HepG2 (cell line): ENCODE results near the gene RNF208. TPM values are rescaled to one million over a fixed set of nuclear protein-coding genes. Genes with fewer than 3 reads are reported as not detected.

ENCODE experiments used
- CSRNP1 ChIP-seq: sonication (generic); formaldehyde crosslinking; IDR thresholded peaks from 2 replicates; pipeline ENCODE4 v1.8.1; 2023; ENCODE audit warnings: mild to moderate bottlenecking, missing genetic modification reagents
- ETS1 ChIP-seq: sonication (generic); formaldehyde crosslinking; IDR thresholded peaks from 2 replicates; pipeline ENCODE4 v1.4.0; 2020; ENCODE audit warnings: missing genetic modification reagents
- GRHL1 ChIP-seq: sonication (generic); formaldehyde crosslinking; conservative IDR thresholded peaks from 2 replicates; pipeline ENCODE4 v1.8.0; 2022; ENCODE audit warnings: missing genetic modification reagents
- JARID2 ChIP-seq: sonication (generic); formaldehyde crosslinking; IDR thresholded peaks from 2 replicates; pipeline ENCODE4 v1.8.1; 2023; ENCODE audit warnings: missing genetic modification reagents, inconsistent platforms; ENCODE audit not compliant: insufficient replicate concordance
- KMT2A ChIP-seq: sonication (generic); formaldehyde crosslinking; IDR thresholded peaks from 2 replicates; pipeline ENCODE4 v1.4.0; 2020; ENCODE audit warnings: missing genetic modification reagents
- MEIS2 ChIP-seq: sonication (generic); formaldehyde crosslinking; IDR thresholded peaks from 2 replicates; pipeline ENCODE4 v1.9.0; 2021; ENCODE audit warnings: mild to moderate bottlenecking, missing genetic modification reagents
- MXD3 ChIP-seq: IDR thresholded peaks from 2 replicates; pipeline ENCODE4 v1.6.1; 2016; ENCODE audit warnings: mild to moderate bottlenecking, missing biosample characterization, missing genetic modification reagents
- RBM39 ChIP-seq: fragments of 200-400 bp; formaldehyde crosslinking; IDR thresholded peaks from one replicate; pipeline ENCODE4 v1.6.1; 2018; ENCODE audit warnings: antibody characterized with exemption, mild to moderate bottlenecking, low read depth, low read length; ENCODE audit not compliant: poor library complexity, severe bottlenecking
- RERE ChIP-seq: IDR thresholded peaks from 2 replicates; pipeline ENCODE4 v1.6.1; 2016; ENCODE audit warnings: low read depth, missing genetic modification reagents, missing compliant biosample characterization
- SMARCC2 ChIP-seq: fragments of 450-650 bp; IDR thresholded peaks from 2 replicates; pipeline ENCODE4 v1.6.1; 2017; ENCODE audit warnings: antibody characterized with exemption, mild to moderate bottlenecking
- SMC3 ChIP-seq: IDR thresholded peaks from 2 replicates; pipeline ENCODE4 v1.6.1; 2011; ENCODE audit warnings: low read length, improper control_type of control experiment
- TBL1XR1 ChIP-seq: fragments of 150-350 bp; IDR thresholded peaks from 2 replicates; pipeline ENCODE4 v1.6.1; 2014; ENCODE audit warnings: borderline replicate concordance, low read length; ENCODE audit not compliant: partially characterized antibody
- ZBTB1 ChIP-seq: sonication (generic); formaldehyde crosslinking; IDR thresholded peaks from 2 replicates; pipeline ENCODE4 v1.4.0; 2020; ENCODE audit warnings: missing genetic modification reagents, borderline replicate concordance
- ZBTB14 ChIP-seq: sonication (generic); formaldehyde crosslinking; IDR thresholded peaks from 2 replicates; pipeline ENCODE4 v1.4.0; 2020; ENCODE audit warnings: missing genetic modification reagents
- ZNF225 ChIP-seq: sonication (generic); formaldehyde crosslinking; IDR thresholded peaks from 2 replicates; pipeline ENCODE4 v1.4.0; 2020; ENCODE audit warnings: mild to moderate bottlenecking, missing genetic modification reagents
- ZNF432 ChIP-seq: sonication (generic); formaldehyde crosslinking; IDR thresholded peaks from 2 replicates; pipeline ENCODE4 v1.5.0; 2020; ENCODE audit warnings: missing genetic modification reagents, mild to moderate bottlenecking, borderline replicate concordance
- ZNF441 ChIP-seq: sonication (generic); formaldehyde crosslinking; IDR thresholded peaks from 2 replicates; pipeline ENCODE4 v1.7.0; 2021; ENCODE audit warnings: missing genetic modification reagents, borderline replicate concordance
- polyA plus RNA-seq, 8 experiments: library from polyadenylated mRNA; depleted of rRNA in 3 of 8; stranded (reverse) in 7 of 8; unstranded in 1 of 8; fragments of >200 nt; fragmentation: Illumina TruSeq in 4 of 8; extraction: Trizol in 4 of 8; gene quantifications; 2 replicates each; pipeline versions ENCODE4 v1.2.1 to v1.2.3, GENCODE V29; 2011 to 2016; ENCODE audit warnings: low read depth in 4 of 8, missing spikeins in 1 of 8, mixed read lengths in 1 of 8; ENCODE audit not compliant: insufficient read depth in 1 of 8
- total RNA-seq, 5 experiments: library from RNA; depleted of rRNA; stranded (reverse); fragments of >200 nt; fragmentation: Illumina TruSeq; extraction: Trizol; gene quantifications; 2 replicates each; pipeline ENCODE4 v1.2.3, GENCODE V29; 2016; ENCODE audit warnings: low read depth in 1 of 5

Gene RNF208
- total and polyA plus RNA-seq, 2 of the 13 experiments (the other 11 are each of a cell fraction or from before 2014, with no cell fraction given): 1.6 to 2.1 TPM

- no peak; the same call in 1 of the 2 replicates for TF ChIP-seq ETS1 (CRISPR knock-in tag)
- TF ChIP-seq ZBTB14 (CRISPR knock-in tag): no peak
- no peak for TF ChIP-seq ZNF432 (CRISPR knock-in tag)
- TF ChIP-seq MXD3 (CRISPR knock-in tag): no peak; the same call in 1 of the 2 replicates
- TF ChIP-seq SMC3: peak; percentile 51; the same call in 1 of the 2 replicates
- peak; percentile 30; the same call in 1 of the 2 replicates for TF ChIP-seq KMT2A
- no peak for TF ChIP-seq RERE (CRISPR knock-in tag)
- TF ChIP-seq RBM39: peak; percentile 89
- no peak for TF ChIP-seq SMARCC2
- no peak for TF ChIP-seq TBL1XR1
- TF ChIP-seq ZBTB1 (CRISPR knock-in tag): no peak
- no peak for TF ChIP-seq ZNF441 (CRISPR knock-in tag)
- peak; percentile 22; the same call in 1 of the 2 replicates for TF ChIP-seq MEIS2 (CRISPR knock-in tag)
- no peak for TF ChIP-seq GRHL1
- TF ChIP-seq ZNF225 (CRISPR knock-in tag): no peak
- no peak; the same call in 1 of the 2 replicates for TF ChIP-seq CSRNP1 (CRISPR knock-in tag)
- TF ChIP-seq JARID2 (CRISPR knock-in tag): no peak
Measured at GRCh38 chr9:137236238-137236935, 14.3 kb upstream of the RNF208 start (continued).
